NCI-H1694 treated with DMSO at 0.1 percent for 48 hours (cell line): ENCODE results near the gene JUNB.

Experiments
- DNase-seq: peaks from one replicate; lab custom pipeline; 2025; lab: John Stamatoyannopoulos, UW

JUNB gene

DNA sequence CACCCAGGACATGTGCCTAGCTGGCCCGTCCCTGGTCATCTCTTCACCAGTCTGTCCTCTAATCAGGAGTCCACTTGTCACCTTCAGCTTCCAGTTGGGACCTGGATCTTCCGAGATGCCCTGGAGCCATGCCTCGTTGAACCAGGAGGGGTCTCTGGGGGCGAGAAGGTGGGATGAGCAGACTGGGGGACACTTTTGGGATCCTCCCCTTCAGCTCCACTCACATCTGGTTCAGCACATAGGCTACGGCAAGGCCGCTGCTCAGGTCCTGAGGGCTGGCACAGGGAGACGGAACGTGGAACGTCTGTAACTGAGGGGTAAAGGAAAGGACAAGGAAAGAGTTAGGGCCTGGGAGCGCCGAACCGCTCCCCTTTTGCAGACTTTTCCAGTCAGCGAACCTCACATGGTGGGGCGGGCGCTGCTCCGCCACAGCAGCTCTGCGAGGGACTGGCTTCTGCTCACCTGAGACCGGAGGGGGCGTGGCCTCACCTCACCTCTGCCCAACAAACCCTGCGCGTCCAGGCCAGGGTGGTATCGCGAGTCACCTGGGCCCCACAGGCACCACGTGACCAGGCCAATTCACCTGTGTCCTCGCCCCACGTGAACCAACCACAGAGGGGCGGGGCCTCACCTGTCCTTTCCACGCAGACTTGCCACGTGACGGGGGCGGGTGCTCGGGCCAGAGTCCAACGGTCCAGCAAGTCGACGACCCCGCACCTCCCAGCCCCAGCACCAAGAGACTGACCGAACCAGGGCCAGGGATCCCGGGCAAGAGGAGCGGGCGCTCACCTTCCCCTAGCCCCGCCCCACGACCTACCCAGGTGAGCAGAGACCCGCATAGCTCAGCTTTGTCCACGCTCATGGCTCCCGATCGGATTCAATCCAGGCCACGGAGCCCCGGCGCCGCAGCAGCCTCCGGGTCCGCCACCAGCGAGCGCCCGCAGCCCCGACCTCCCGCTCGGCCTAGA lies 16.4 kb upstream of the JUNB start, which contains the start of gene HOOK2:
TSS of gene HOOK2 (minus strand) at position 965 of the 968 bp plus-strand sequence. CDS start at position 862, 103 bp downstream.
- no peak for DNase-seq

DNA sequence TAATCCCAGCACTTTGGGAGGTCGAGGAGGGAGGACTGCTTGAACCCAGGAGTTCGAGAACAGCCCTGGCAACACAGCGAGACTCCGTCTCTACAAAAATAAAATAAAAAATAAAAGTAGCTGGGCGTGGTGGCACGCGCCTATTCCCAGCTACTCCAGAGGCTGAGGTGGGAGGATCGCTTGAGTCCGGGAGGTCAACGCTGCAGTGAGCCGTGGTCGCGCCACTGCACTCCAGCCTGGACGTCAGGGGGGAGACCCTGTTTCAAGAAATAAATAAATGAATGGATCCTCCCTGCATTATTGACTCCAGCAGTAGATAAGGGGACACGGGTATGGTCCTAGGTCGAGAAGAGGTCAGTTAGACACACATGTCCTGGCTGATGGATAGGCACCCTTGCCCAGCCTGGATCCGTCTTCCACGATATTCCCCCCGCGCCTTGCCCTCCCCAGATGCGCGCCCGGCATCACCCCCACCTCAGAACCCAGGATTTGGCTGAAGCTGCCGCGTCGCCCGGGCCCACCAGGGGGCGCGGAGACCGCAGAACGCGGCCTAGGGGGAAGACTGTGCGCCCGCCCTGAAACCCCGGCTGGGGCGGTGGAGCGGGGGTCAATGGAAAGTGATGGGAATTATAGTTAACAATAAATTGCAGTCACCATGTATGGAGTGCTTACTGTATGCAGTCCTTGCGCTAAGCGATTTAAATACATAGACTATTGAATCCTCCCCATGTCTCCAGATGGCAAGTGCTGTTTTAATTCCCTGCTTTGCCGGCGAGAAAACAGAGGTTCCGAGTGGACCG lies 13.9 kb upstream of the JUNB start:
- peak; percentile 70 for DNase-seq

GRCh38 chr19:12778017-12778904 lies 13.0 kb upstream of the JUNB start:
- peak; percentile 77 for DNase-seq

GRCh38 chr19:12778905-12779161 lies 12.5 kb upstream of the JUNB start:
- DNase-seq = no peak

DNA sequence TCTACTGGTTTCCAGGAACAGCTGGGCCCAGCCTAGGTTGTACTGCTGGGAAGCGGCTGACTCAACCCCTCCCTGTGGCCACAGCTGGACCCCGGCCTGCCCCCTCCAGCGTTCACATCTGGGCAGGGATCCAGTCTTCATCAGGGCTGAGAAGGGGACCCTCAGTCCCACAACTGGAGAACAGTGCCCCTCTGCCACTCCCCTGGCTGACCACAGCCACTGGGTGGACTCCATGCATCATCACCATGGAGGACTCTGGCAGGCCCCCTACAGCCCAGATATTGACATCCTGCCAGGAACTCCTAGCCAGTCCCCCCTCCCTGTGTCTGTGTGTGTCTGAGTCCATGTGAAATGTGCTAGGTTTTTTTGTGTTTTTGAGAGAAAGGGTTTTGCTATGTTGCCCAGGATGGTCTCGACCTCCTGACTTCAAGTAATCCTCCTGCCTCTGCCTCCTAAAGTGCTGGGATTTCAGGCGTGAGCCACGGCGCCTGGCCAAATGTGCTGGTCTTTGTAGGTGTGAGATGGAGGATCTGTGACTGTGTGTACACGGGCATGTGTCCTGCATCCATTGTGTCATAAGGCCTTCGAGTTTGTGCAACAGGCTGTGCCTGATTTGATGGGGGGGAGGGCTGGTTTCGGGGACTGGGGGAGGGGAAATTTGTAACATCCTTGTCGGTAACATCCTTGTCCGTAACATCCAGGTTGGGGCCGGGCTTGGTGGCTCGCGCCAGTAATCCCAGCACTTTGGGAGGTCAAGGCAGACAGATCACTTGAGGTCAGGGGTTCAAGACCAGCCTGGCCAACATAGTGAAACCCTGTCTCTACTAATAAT lies 11.9 kb upstream of the JUNB start:
- peak; percentile 28 for DNase-seq

DNA sequence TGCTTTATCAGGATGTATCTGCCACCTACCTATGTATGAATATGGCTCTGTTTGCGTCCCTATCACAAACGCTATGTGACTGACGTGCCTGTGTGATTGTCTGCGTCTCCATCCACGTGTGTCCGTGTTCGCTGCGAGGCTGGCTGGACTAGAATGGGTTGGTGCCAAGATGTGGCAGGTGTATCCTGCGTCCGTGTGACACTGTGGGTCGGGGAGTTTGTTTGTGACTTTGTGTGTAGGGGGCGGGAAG lies 9.2 kb upstream of the JUNB start:
- DNase-seq = no peak

GRCh38 chr19:12782424-12783290 lies 8.6 kb upstream of the JUNB start:
- peak; percentile 58 for DNase-seq

- DNase-seq = no peak
These were observed 7.9 kb upstream of the JUNB start for GRCh38 chr19:12783291-12783848.

- DNase-seq = no peak
These were observed 7.4 kb upstream of the JUNB start for GRCh38 chr19:12783849-12784393.

- no peak for DNase-seq
These were observed 6.9 kb upstream of the JUNB start for GRCh38 chr19:12784394-12784870.

DNA sequence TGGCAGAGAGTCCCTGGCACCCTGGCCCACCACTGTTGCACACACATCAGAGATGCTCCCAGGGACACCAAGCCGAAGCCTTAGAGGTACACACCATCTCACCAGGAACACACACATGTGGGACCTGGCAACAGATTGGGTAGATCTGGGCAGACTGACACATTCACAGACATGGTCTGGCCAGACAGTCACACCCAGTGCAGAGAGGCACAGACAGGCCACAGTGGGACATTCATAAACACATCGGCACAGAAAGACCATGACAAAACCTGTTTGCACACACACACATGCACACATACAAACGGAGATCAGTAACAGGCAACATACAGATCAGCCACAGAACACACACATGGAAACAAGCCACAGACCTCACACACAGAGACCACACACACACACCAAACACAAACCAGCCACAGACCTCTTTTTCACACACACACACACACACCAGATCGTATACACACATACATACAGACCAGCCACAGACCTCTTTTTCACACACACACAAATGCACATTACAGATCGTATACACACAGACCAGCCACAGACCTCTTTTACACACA lies 6.3 kb upstream of the JUNB start:
- no peak for DNase-seq

DNA sequence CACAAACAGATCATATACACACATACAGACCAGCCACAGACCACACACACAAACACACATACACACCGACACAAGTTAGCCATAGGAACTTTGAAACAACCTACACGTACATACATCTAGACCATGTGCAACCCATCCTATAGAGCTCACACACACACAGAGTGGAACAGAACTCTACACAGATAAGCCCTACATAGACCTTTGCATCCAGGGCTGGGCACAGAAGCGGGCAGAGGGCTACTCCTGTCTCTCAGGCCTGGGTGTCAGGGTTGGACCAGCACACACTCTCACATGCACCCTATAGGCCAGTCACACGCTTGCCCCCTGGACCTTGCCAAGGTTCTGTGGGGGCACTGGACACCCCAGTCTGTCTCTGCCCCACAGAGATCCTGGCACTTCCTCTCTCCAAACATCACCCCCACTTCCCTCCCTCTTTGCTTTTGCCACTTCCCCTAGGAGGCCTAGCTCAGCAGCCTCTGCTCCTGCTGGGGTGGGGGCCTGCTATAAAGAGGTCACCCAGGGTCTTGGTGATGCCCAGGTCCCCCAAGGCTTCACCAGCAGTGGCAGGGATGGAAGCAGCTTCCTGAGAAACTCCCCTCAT lies 5.8 kb upstream of the JUNB start:
- DNase-seq = no peak

DNA sequence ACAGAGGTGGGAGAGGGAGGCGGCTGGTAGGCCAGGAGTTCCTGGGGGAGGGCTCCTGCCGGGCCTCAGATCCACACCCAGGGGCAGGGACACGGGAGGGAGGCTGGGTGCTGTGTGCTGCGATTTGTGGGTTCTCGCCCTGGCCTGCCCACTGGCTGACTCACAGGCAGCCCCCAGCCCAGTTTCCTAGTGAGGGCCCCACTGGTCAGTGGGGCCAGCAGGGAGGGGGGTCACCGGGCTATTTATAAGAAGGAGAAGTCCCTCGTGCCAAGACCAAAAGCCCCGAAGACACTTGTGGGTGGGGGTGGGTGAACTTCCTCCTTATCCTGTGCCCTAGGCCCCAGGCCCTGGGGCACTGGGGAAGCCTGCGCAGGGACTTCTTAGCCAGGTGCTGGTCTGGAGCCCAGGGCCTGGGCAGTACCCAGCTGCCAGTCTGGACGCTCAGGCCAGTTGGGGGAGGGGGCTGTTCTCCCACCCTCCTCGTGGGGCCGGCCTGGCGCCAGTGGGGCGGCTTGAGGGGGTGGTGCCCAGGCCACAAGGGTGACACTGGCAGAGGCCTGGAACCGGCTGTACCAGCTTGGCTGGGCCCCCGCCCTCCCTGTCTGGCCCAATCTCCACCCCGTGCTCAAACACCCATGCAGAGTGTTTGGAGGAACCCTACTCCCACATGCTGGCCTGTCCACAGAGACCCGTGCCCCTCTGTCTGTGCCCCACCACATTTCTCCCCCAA lies 5.0 kb upstream of the JUNB start:
- no peak for DNase-seq

- no peak for DNase-seq
These were observed 4.3 kb upstream of the JUNB start for GRCh38 chr19:12786952-12787351.

DNA sequence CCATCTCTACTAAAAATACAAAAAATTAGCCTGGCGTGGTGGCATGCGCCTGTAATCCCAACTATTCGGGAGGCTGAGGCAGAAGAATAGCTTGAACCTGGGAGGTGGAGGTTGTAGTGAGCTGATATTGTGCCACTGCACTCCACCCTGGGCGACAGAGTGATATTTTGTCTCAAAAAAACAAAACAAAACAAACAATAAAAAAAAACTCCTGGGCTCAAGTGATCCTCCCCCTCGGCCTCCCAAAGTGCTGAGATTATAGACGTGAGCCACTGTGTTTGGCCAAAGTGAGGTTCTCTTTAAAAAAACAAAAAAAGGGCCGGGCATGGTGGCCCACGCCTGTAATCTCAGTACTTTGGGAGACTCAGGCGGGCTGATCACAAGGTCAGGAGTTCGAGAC lies 3.8 kb upstream of the JUNB start:
- no peak for DNase-seq

DNA sequence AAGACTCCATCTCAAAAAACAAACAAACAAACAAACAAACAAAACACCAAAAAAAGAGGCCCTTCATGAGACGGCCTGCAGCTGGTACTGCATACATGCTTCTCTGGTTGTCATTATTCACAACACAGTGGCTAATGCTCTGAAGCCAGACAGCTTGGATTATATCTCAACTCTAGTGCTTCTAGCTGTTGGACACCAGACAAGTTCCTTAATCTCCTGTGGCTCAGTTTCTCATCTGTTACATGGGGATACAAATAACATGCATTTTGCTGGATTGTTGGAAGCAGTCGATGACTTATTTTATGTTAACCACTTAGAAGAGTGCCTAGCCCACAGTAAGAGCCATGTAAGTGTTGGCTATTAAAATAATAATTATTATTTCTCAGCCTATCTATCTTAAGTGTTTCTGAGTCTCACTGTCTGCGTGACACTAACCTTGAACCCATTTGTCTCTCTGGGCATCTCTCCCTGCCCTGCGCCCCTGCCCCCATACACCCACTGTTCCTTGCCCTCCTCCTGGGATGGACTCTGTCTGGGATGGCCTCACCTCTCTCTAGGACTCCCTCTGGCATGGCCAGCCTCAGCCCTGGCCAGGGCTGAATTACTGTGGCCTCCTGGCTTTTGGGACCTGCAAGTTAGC lies 3.1 kb upstream of the JUNB start:
- no peak for DNase-seq

GRCh38 chr19:12788682-12789097 lies 2.6 kb upstream of the JUNB start:
- DNase-seq = peak; percentile 21
